Right cardiac atrium (tissue), 5 donors: Measurements from ENCODE around the gene CD68. TPM values are rescaled to one million over a fixed set of nuclear protein-coding genes. Genes with fewer than 3 reads are reported as not detected.

Experiments
- ATAC-seq, 2 donors: fragments of 200-7000 bp; cut with Tn5 transposase; one replicate each; pipeline versions ENCODE4 v1.8.0 to v1.9.1; 2020; ENCODE audit warnings: moderate library complexity in 2 of 2, mild to moderate bottlenecking in 1 of 2
- DNase-seq, 3 donors: peaks; one replicate each; pipeline ENCODE4 v3.0.0-alpha.2; 2020
- H3K27ac ChIP-seq: one replicate; pipeline ENCODE4 v1.5.1; 2013; ENCODE audit warnings: mild to moderate bottlenecking, low read length, control low read depth, moderate library complexity
- H3K27me3 ChIP-seq: one replicate; pipeline ENCODE4 v1.6.1; 2013; ENCODE audit not compliant: control insufficient read depth, insufficient read depth
- H3K4me1 ChIP-seq: one replicate; pipeline ENCODE4 v1.6.1; 2013; ENCODE audit warnings: low read length; ENCODE audit not compliant: control insufficient read depth, insufficient read depth
- H3K4me3 ChIP-seq: one replicate; pipeline ENCODE4 v1.5.1; 2013; ENCODE audit warnings: low read length, control low read depth
- H3K9me3 ChIP-seq: one replicate; pipeline ENCODE4 v1.6.1; 2013; ENCODE audit warnings: low read length; ENCODE audit not compliant: control insufficient read depth
- WGBS: extraction: QIAGEN DNeasy Blood & Tissue Kit; methylation state at CpG from one replicate; pipeline ENCODE4 v1.1.7; 2013; 5-methylcytosine and 5-hydroxymethylcytosine counted together
- intact Hi-C, 4 donors: fragments of 100-400 bp; cut with DNase I; formaldehyde crosslinking; loops; one replicate each; pipeline versions ENCODE4 v1.11.0 to v1.14.0; 2022 to 2023
- polyA plus RNA-seq: library from polyadenylated mRNA; stranded (reverse); fragments of 200-250 nt; gene quantifications from one replicate; pipeline ENCODE4 v1.2.3, GENCODE V29; 2013
- total RNA-seq, 4 donors: library from RNA; stranded (reverse); fragmentation: NEBNext Ultra II Directional; extraction: Animal tissue kit (Norgen Biotek cat#: 25700); gene quantifications; one replicate each; pipeline ENCODE4 v1.2.1, GENCODE V29; 2021
- donor health status: healthy with polysubstance abuse.
- donor health status: DM: no; HTN: yes; CAD: no.
- donor health status: DM: no; HTN: no; CAD: no.
- donor health status: DM: no; HTN: yes; CAD: no; lungs with severe emphysema.
- donor health status: DM: yes; HTN: yes; CAD: no.

The CD68 gene
- total and polyA plus RNA-seq, 5 donors, result 19.4 to 45.6 (median 43.3) TPM

GRCh38 chr17:7580604-7581575, 1.5 kb downstream of the CD68 start:
- WGBS, result 77% methylated on average over 23 of the region's 23 CpGs
- ATAC-seq, result no peak
- H3K9me3 ChIP-seq, result no peaks in the 10 kb centered on the region
- H3K4me1 ChIP-seq, result peaks cover 19% of the 10 kb centered on the region
- intact Hi-C loops, result loop anchor here in 2 of 4 donors (10.0 kb wide), 2 partner anchors 104 to 226 kb away; partner anchors contain the start of genes KCTD11 (in 1 of the 2), TMEM95 (in 1 of the 2), TP53 (in 1 of the 2) and WRAP53 (in 1 of the 2)
- no peak overlapping the region for H3K4me3 ChIP-seq
- peak overlapping the region; percentile 5 for H3K27ac ChIP-seq
- DNase-seq, result no peak
- no peaks in the 10 kb centered on the region for H3K27me3 ChIP-seq

GRCh38 chr17:7582396-7583252, 3.2 kb downstream of the CD68 start:
- Histone ChIP-seq H3K4me1 (peaks cover 19% of the 10 kb centered on the region), H3K4me3 (peak overlapping the region; percentile 3), H3K9me3 (no peaks in the 10 kb centered on the region), H3K27me3 (no peaks in the 10 kb centered on the region), H3K27ac (peak overlapping the region; percentile 73)
- peak; percentile 50 to 83 (median 78) for DNase-seq
- ATAC-seq, result peak in 1 of 2 donors; percentile 0
- 86% methylated on average over 36 of the region's 36 CpGs for WGBS
- intact Hi-C loops, result loop anchor here in 2 of 4 donors (10.0 kb wide), 2 partner anchors 102 to 228 kb away; partner anchors contain the start of genes KCTD11 (in 1 of the 2), TMEM95 (in 1 of the 2), TP53 (in 1 of the 2) and WRAP53 (in 1 of the 2)

GRCh38 chr17:7583253-7584109, 4.0 kb downstream of the CD68 start, which contains the start of gene MPDU1:
Gene MPDU1 (plus strand): TSS chr17:7583852. CDS start chr17:7583863, 11 bp downstream.
- Histone ChIP-seq H3K9me3 (no peaks in the 10 kb centered on the region), H3K27me3 (no peaks in the 10 kb centered on the region), H3K4me3 (peak within 1 kb of the TSS; percentile 69), H3K27ac (peak within 1 kb of the TSS; percentile 88), H3K4me1 (peaks cover 19% of the 10 kb centered on the region)
- intact Hi-C loops, result loop anchor here in 2 of 4 donors (10.0 kb wide), 2 partner anchors 101 to 229 kb away; partner anchors contain the start of genes KCTD11 (in 1 of the 2), TMEM95 (in 1 of the 2), TP53 (in 1 of the 2) and WRAP53 (in 1 of the 2)
- ATAC-seq, result peak; percentile 82 to 87
- 13% methylated on average over 69 of the region's 69 CpGs for WGBS
- peak; percentile 98 to 99 (median 99) for DNase-seq

GRCh38 chr17:7586673-7587419, 7.4 kb downstream of the CD68 start:
- Histone ChIP-seq H3K4me1 (peaks cover 13% of the 10 kb centered on the region), H3K27ac (peak overlapping the region; percentile 55), H3K27me3 (no peaks in the 10 kb centered on the region), H3K9me3 (no peaks in the 10 kb centered on the region), H3K4me3 (no peak overlapping the region)
- ATAC-seq, result no peak
- intact Hi-C loops, result loop anchor here in 2 of 4 donors (10.0 kb wide), 2 partner anchors 98 to 232 kb away; partner anchors contain the start of genes KCTD11 (in 1 of the 2), TMEM95 (in 1 of the 2), TP53 (in 1 of the 2) and WRAP53 (in 1 of the 2)
- 71% methylated on average over 9 of the region's 9 CpGs for WGBS
- no peak for DNase-seq

- no peak for DNase-seq
- H3K4me1 ChIP-seq, result peaks cover 7% of the 10 kb centered on the region
These were observed 8.1 kb downstream of the CD68 start for GRCh38 chr17:7587420-7588151.

GRCh38 chr17:7588553-7589203, 9.2 kb downstream of the CD68 start:
- Histone ChIP-seq H3K27ac (peak overlapping the region; percentile 26), H3K4me3 (no peak overlapping the region), H3K4me1 (no peaks in the 10 kb centered on the region), H3K9me3 (no peaks in the 10 kb centered on the region), H3K27me3 (no peaks in the 10 kb centered on the region)
- DNase-seq, result peak in 2 of 3 donors; percentile 61 to 63
- peak; percentile 5 to 19 for ATAC-seq
- WGBS, result 66% methylated on average over 30 of the region's 30 CpGs
- intact Hi-C loops, result loop anchor here in 2 of 4 donors (10.0 kb wide), 2 partner anchors 96 to 234 kb away; partner anchors contain the start of genes KCTD11 (in 1 of the 2), TMEM95 (in 1 of the 2), TP53 (in 1 of the 2) and WRAP53 (in 1 of the 2)

More at GRCh38 chr17:7587420-7588151, 8.1 kb downstream of the CD68 start:
- H3K9me3 ChIP-seq, result no peaks in the 10 kb centered on the region
- no peak overlapping the region for H3K4me3 ChIP-seq
- no peak for ATAC-seq
- no peaks in the 10 kb centered on the region for H3K27me3 ChIP-seq
- intact Hi-C loops, result loop anchor here in 2 of 4 donors (10.0 kb wide), 2 partner anchors 97 to 233 kb away; partner anchors contain the start of genes KCTD11 (in 1 of the 2), TMEM95 (in 1 of the 2), TP53 (in 1 of the 2) and WRAP53 (in 1 of the 2)
- 63% methylated on average over 12 of the region's 12 CpGs for WGBS
- peak overlapping the region; percentile 55 for H3K27ac ChIP-seq

GRCh38 chr17:7589204-7589868, 9.9 kb downstream of the CD68 start:
- H3K27me3 ChIP-seq, result no peaks in the 10 kb centered on the region
- 13% methylated on average over 56 of the region's 56 CpGs for WGBS
- DNase-seq (peak; percentile 89 to 96 (median 94)), ATAC-seq (peak; percentile 80 to 85)
- peak overlapping the region; percentile 26 for H3K27ac ChIP-seq
- H3K4me1 ChIP-seq, result no peaks in the 10 kb centered on the region
- intact Hi-C loops, result loop anchor here in 2 of 4 donors (10.0 kb wide), 2 partner anchors 95 to 235 kb away; partner anchors contain the start of genes KCTD11 (in 1 of the 2), TMEM95 (in 1 of the 2), TP53 (in 1 of the 2) and WRAP53 (in 1 of the 2)
- H3K9me3 ChIP-seq, result no peaks in the 10 kb centered on the region
- no peak overlapping the region for H3K4me3 ChIP-seq
